ENCODE data around the gene CHCHD6.

CHCHD6 gene

DNA sequence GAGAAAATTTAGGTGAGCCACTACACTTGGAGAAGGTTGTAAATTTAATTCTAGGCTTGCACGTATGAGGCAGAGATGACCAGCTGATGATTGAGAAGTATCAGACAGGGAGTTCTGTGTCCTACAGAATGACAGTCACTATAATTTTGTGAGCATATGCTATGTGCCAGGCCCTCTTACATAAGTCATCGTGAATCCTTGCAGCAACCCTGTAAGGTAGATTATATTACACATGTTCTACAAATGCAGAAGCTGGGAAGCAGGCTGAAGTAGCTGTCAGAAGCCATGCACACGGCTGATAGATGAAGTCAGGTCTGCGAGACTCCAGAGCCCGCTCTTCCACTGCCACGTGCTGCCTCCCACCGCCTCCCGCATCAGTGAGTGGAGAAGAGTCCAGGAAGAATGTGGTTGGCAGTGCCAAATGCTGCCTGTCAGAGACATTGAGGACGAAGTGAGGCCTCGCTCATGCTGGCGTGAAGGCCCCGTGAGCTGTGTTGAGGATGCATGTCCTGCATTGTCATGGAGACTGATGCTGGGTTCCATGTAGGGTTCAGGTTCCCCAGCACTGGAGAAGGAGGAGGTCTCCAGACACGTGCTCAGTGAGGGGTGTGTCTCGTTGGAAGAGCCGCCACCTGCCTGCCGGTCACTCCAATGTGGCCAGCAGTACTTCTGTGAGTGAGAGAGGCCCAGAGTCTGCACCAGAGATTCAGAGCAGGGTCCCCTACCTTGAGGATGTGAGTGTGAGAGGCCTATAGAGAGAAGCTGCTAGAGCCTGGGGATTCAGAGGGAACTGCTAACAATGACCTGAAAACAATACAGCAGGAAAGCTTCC, 155.6 kb downstream of the CHCHD6 start:
- DNase-seq (ENCODE audit: low read depth): no peak

DNA sequence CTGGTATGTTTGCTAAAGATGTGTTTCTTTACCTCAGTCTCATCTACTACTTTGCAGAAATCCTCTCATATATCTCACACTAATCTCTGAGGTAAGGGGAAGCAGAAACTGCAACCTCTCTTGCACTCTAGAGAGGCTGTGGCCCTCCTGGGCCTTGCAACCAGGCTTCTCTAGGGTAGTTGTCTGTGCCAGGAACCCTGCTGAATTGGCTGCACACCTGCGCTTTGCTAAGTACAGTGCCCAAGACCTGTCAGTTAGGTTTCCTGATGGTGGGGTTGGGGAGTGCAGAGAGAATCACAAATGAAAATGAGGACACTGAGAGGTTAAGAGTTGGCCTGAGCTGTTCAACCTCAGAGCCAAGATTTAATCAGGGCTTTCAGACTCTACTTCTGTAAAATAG, 161.7 kb downstream of the CHCHD6 start:
- DNase-seq (ENCODE audit: low read depth): no peak

DNA sequence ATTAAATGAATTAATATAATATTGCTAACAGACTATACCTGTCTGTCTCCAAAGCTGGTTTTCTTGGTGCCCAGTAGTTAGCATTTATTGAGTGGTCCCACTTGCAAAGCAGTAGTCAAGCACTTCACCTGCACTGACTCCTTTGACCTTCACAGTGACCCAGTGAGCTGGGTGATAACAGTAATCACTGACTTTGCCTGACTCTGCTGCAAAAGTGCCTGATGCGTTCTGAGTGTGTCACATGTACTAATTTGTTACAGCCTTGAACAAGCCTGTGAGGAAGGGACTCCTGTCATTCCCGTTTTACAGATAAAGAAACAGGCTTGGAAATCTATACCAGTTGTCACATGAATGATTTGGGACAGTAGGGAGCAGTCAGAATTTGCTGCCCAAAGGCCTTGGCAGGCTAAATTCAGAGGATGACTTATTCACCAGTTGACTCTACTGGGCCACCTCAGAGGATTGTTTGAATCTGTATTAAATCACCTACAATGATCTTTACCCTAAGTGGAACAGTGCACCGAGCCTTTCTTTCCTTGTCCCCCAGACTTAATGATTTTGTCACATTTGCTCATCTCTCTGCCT, 162.2 kb downstream of the CHCHD6 start:
- no peak for DNase-seq (ENCODE audit: low read depth)

DNA sequence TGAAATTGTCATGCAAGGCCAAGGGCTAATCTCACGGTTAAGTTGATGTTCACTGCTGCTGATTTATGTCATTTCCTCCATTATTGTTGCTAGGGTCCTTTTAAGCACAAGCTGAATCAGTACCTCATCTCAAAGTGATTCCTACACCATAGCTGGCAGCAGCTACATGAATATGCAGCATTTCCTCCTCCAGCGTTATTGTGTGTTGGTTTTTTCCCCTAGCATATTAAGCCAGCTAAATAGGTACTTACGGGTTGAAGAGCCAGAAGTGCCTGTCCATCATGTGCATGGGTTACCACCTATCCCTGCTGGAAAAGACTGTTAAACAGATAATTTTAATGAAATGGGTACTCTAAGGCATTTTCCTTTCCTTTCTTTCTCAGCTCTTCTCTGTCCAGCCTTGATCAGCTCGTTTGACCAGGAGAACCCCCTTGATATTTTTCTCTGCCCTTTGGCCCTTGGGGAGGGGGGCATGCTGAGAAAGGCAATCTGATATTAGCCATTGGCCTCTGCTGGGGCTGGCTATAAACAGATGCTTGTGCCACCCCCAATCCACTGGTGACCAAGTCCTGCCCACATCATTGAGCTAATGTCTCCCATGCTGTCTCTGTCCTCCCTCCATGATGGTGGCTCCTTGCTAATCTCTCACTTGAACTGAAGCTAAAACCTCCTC, 163.3 kb downstream of the CHCHD6 start:
- no peak for DNase-seq (ENCODE audit: low read depth)

DNA sequence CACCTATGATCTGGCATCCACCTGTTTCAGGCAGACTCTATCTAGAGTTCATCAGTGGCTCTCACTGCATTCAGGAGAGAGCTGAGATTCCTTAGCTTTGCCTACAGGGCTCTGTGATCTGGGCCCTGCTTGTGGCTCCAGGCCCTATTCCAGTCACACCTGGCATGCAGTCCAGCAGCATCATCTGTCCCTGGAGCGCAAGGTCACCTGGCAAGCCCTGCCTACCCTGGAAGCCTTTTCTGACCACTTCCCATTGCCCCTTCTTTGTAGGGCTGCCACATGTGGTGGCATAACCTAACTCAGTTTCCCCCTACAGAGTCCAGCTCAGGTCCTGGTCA, 163.8 kb downstream of the CHCHD6 start:
- no peak for DNase-seq (ENCODE audit: low read depth)

DNA sequence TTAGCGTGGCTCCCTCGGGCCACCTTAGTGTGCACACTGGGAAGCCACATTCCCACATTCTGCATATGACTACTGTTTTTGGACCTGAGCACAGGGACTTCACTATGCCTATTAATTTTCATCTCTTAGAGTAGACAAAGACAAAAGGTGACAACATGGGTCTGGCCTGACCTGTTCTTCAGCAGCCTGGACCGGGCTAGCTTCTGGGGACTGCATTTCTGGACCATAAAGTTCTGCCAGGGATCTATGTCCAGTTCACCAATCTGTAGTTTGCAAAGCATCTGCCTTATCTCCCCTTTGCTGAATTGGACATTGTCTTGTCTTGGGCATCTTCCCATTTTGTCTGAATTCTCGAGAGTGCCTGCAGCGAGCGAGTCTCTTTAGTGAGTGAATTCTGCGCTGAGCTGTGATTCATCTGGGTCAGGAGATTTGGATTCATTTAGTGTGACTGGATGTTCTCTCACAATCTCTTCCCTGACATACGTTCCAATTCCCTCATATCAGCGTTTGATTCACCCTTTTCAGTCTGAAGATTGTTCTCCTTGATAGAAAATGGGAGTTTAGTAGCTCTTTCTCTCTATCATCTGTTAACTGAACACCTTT, 166.7 kb downstream of the CHCHD6 start:
- no peak for DNase-seq (ENCODE audit: low read depth)

DNA sequence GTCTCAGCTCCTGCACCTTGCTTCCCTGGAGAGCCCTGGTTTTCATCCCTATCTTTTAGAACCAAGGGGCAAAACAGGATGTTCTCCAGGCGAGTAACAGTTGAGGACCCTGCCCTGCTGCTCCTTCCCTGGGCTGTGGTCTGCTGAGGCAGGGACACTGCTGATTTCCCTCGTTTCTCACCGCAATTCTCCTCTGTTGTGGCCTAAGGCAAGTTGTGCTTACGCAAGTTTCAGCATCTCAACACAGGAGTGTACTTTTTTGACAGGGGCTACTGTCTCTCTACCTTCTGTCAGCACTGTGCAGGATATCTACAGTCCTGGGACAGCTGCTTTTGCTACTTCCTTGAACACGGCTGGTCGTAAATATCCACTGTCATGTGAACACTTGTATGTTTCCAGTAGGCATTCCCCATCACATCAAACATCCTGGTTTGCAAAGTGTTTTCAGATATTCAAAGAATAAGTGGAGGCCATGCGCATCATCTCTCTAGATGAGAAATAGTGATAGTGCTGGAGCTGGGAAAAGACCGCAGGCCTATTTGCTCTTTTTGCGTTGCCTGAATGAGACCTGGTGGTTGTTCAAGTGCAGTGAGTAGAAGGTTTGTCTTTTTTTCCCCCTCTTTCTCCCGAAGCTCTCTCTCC, 168.8 kb downstream of the CHCHD6 start:
- DNase-seq (ENCODE audit: low read depth): no peak

DNA sequence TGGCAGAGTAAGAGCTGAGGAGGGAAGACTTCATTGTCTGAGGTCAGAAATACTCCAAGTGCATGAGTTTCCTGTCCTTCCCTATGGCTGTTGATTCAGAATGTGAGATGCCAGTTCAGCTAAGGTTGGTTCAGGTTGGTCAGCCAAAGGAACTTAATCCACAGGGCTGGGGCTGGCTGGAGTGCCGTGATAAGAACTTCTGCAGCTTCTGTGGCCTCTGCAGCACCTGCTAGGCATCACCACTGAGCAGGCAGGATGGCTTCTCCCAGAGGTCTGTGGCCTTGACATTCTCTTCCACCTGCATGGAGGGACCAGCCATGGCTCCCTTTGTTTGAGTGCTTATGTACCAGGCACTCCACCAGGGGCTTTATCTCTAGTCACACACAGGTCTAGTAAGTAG, 169.4 kb downstream of the CHCHD6 start:
- no peak for DNase-seq (ENCODE audit: low read depth)

DNA sequence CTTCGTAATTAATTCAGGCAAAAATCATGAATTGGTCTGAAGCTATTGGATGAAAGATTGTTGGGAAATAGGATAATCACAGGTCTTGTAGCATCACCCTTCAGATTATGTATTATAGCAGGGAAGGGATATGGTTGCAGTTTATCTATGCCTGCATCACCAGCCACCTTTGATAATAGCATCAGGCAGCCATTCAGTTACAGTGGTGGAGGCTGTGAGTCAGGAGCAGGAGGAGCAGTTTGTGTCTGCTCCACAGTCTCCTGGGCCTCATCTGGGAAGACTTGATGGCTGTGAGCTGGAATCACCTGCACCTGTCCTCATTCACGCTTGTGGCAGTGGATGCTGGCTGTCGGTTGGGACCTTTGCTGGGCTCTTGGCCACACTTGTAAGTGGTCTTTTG, 174.6 kb downstream of the CHCHD6 start:
- DNase-seq (ENCODE audit: low read depth): no peak

DNA sequence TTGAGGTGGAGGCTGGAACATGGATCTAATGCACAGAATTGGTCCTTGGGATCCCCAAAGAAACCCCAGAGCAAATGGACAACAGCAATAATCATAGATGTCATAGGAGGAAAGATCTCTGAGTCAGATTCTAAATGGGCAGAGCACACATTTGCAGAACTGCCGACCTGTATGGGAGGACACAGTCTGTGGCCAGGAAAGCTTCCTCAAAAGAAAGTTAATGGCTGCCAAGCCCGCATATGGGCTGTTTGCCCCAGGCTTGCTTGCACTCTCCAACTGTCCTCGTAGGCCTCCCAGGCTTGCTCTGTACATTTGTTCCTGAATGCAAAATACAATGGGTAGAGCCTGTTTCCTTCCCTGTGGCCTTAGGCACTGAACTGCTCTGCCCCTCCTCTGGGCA, 176.9 kb downstream of the CHCHD6 start:
- no peak for DNase-seq (ENCODE audit: low read depth)

DNA sequence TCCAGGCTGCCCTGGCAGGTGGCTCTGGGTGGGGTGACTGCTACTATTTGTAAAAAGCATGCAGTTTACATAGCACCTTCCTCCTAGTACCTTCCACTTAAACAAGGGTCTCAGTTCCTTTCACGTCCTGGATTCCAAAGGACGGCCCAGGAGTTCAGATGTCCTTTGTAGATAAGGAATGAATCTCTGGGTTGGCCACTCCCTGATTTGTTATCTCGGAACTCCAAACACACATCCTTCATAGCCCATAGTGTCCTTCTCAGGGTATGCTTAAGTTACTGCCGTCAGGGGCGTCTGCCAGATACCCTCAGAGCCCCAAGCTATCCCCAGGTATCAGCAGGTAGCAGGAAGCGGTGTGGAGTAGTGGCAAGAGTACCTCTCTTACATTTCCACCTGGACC, 177.8 kb downstream of the CHCHD6 start:
- no peak for DNase-seq (ENCODE audit: low read depth)

DNA sequence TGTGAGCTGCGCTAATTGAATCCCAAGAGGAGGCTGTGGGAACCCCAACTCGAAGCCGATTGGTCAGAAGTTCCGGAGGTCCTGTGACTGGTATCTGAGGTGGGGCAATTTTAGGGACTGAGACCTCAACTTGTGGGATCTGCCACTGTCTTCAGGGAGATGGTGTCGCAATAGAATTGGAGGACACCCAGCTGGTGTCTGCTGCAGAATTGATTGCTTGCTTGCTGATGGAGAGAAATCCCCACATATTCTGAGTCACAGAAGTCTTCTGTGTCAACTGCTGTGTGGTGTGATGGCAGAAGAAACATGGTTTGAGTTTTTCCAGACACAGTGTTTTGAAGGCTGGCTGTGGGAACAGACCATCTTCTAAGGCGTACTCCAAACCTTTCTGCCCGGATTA, 179.2 kb downstream of the CHCHD6 start:
- DNase-seq (ENCODE audit: low read depth): no peak

DNA sequence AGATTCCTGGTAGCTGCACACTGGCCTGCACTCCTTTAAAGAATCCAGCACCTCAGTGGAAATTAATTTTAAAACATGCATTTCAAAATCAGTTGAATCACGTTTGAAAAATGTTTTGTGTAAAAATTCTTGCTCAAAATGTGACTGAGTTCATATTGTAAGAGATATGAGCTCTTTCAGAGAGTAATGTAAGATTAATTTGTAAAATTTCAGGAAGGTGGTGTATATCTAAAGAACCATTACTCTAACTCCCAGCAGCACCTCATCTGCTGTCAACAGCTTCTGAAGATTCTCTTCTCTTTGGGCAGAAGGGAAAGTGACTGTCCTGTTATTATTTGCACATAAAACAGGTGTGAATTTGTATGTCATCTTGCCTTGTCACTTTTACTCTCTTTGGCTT, 181.4 kb downstream of the CHCHD6 start:
- DNase-seq (ENCODE audit: low read depth): no peak

DNA sequence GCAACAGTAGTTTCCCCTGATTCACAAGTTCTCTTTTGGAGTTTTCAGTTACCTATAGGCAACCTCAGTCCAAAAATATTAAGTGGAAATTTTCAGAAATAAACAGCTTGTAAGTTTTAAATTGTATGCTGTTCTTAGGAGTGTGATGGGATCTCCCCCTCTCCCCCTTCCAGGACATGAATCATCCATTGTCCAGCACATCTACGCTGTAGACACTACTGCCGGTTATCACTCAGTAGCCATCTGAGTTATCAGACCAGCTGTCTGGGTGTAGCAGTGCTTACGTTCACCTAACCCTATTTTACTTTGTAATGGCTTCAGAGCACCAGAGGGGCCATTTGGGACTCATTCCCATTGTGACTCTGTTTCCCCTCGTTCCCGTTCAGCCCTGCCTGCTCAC, 182.2 kb downstream of the CHCHD6 start:
- no peak for DNase-seq (ENCODE audit: low read depth)

DNA sequence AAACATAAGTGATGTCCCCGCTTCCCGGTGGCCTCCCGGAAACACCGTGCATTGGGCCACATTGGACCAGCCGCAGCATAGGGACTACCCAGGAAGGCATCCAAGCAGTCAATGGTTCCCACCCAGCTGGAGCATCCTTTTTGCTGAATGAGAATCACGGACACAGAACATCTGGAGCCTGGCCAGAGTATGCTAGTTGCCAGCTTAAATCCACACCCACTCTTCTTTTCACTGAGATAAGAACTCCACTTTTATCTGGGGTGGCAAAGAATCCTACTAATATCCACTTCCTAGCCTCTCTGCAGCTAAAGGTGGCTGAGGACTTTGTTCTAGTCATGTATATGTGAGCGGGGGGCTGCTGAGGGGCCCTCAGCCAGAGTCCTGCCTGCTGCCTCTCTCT, 183.6 kb downstream of the CHCHD6 start:
- no peak for DNase-seq (ENCODE audit: low read depth)

DNA sequence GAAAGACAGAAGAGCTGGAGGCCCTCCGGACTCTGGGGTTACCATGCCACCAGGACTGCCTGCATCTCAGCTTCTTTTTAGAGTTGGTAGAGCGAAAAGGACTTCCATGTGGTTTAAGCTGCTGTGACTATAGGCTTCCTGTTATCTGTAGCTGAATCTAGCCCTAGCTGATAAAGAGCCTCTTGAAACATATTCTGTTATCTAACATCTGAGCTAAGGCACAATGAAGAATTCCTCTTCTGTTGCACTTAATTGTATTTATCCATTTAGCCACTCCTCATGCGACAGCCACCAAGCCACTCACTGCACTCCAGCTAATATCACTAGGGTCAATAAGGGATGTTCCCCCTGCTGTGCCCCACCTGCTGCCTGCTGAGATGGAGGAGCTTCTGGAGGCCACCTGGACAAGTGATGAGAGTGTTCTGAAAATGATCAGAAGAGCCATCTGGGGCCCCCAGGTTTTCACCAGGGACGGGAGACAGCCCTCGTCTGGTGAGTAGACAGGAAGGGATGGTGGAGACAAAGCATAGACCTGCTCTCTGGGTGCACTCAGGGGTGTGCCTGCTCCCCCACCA, 184.2 kb downstream of the CHCHD6 start:
- no peak for DNase-seq (ENCODE audit: low read depth)

DNA sequence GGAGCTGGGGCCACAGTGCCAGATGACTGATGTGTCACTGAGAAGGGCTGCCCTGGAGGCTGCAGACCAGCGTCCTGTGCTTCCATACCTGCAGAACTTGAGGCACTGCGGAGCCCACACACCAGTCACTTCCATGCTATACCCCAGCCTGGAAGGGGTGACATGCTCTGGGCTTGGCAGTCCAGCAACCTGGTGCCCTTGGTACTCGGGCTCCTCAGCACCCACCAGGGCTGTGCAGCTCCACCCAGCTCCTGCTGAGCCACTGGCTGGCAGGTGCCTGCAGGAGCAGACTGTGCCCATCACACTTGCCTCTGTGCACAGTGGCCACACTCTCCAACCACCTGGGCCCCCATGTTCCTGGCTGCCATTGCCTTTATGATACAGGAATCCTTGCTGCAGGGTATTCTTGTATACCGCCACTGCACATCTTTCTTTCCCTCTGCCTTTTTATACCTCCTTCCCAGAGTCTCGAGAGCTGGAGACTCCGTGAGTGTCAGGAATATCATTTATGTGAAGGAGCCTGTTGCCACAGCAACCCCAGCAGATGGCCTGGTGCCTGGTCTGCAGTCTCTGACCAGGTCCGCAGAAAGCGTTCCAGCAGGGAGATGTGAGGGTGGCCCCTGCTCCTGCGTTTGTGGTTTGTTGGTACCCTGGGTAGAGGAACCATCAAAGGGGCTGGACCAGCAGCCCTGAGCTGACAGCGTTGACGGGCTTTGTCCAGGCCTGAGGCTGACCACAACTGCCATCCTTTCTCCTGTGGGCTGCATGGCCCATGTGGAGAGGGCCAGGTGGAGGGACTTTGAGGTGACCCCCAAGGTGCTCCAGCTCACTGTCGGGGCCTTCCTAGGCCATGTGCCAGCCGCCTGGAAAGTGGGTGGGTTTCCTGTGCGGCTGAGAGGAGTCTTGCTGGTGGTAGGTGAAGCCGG, 185.5 kb downstream of the CHCHD6 start:
- no peak for DNase-seq (ENCODE audit: low read depth)

DNA sequence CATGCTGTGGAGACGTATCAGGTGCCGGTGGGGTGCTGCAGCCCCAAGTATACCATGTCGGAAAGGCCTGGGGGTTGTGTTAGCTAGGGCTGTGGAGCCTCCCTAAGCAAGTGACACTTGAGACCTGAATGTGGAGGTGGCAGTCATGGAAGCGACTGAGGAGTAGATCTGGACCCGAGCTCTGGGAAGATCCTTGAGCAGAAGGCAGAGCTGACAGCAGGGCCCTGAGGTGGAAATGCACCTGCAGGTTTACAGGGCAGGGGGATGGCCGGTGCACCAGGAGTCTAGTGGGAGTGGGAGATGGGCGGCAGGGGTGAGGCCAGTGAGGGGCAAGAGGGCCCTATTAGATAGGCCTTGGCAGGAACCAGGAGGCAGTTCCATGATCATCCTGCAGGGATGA, 187.1 kb downstream of the CHCHD6 start:
- no peak for DNase-seq (ENCODE audit: low read depth)

DNA sequence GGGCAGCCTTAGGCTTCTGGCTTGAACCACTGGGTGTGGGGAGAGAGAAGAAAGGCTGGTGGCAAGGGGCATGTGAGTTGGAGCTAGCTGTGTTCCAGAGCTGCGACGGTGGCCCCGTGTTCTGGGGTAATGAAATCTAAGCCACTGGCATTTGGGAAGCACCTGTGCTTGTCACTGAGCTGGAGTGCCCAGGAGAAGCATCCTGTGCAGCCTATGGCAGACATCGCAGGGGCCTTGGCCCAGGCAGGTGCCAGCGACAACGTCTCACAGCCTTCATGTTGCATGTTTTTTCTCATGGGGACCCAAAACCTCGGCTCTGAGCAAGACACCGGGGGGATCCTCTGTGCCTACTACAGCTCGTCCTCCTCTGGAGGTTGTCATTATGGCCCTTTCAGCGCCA, 187.8 kb downstream of the CHCHD6 start:
- no peak for DNase-seq (ENCODE audit: low read depth)

DNA sequence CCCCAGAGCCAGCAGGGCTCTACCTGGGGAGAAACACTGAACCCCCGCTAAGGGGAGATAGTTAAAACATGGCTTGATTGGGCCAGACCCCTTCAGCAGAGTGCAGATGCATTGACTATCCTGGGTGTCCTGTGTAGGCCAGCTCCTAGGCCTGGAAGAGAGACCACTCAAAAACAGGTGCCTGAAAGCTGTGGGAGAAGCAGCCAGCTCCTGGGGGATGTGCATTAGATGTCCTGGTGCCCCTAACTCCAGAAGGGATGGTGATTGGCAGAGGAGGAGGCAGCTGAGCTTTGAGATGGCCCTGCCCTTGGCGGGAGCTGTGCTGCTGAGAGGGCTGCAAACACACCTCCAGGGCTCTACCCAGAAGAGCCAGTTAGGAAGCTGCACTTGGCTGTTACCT, 189.6 kb downstream of the CHCHD6 start:
- DNase-seq (ENCODE audit: low read depth): no peak

DNA sequence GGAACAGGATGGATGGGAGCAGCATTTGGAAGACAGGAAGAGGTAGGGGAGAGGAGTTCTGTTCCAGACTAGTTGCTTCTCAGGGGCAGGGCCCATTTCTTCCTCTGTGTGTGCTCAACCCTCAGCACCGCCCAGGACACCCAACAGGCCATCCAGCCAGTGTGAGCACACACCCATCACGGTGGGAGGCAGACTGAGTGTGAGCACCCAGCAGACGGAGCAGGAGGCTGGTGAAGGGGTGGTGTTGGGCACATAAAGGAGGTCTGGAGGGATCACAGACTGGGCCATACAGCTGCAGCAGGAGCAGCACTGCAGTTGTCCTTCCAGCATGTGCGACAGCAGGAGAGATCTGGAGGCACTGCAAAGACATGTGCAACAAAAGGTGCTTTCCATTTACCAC, 190.4 kb downstream of the CHCHD6 start:
- no peak for DNase-seq (ENCODE audit: low read depth)
